ENCODE data around the gene GALNT16. TPM values are rescaled to one million over a fixed set of nuclear protein-coding genes. Genes with fewer than 3 reads are reported as not detected.

GALNT16 gene
- total RNA-seq, 1 donor from 2014 or later, result 3.1 TPM

DNA sequence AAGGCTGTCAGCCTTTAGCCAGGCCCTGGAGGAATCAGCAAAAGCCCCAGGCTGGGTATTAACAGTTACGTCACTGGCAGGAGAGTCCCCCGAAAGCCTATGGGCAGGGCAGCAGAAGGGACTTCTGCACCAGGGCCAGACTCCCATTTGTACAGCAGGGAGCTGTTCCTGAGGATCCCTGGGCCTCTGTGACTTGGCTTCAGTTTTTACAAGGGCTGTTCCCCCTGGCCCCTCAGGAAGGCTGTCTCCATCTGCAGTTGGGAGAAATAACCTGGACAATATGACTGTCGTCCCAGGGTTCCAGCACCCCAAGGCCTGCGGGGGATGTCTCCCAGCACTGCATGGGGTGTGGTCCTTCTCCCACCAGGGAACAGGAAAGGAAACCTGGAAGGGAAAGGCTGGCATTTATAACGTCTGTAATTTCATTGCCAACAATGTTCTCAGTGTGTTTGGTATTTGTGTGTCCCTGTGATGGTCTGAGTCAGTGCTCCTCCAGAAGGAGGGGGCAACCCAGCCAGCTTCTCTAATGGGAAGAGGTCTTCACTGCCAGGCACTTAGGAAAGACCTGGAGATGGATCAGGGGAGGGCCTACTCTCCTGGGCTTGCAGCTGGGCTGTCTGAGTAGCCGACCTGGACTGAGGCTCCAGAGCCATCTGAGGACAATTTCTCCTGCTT is 95.8 kb downstream of the GALNT16 start:
- no peak overlapping the region for H3K4me3 Mint-ChIP-seq (ENCODE audit: unreplicated experiment)
- peaks cover 6% of the 10 kb centered on the region for H3K27me3 Mint-ChIP-seq (ENCODE audit: unreplicated experiment)
- H3K36me3 Mint-ChIP-seq (ENCODE audit: unreplicated experiment), result peaks cover 4% of the 10 kb centered on the region
- DNase-seq (ENCODE audit: extremely low spot score, unreplicated experiment), result no peak
- H3K4me1 Mint-ChIP-seq (ENCODE audit: unreplicated experiment), result peaks cover 10% of the 10 kb centered on the region
- no peak overlapping the region for H3K27ac Mint-ChIP-seq (ENCODE audit: unreplicated experiment)
- H3K9me3 Mint-ChIP-seq (ENCODE audit: unreplicated experiment), result no peaks in the 10 kb centered on the region
- TF ChIP-seq, protein P1, sequence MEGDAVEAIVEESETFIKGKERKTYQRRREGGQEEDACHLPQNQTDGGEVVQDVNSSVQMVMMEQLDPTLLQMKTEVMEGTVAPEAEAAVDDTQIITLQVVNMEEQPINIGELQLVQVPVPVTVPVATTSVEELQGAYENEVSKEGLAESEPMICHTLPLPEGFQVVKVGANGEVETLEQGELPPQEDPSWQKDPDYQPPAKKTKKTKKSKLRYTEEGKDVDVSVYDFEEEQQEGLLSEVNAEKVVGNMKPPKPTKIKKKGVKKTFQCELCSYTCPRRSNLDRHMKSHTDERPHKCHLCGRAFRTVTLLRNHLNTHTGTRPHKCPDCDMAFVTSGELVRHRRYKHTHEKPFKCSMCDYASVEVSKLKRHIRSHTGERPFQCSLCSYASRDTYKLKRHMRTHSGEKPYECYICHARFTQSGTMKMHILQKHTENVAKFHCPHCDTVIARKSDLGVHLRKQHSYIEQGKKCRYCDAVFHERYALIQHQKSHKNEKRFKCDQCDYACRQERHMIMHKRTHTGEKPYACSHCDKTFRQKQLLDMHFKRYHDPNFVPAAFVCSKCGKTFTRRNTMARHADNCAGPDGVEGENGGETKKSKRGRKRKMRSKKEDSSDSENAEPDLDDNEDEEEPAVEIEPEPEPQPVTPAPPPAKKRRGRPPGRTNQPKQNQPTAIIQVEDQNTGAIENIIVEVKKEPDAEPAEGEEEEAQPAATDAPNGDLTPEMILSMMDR (IDR thresholded peaks at IDR 0.05), result no peak

DNA sequence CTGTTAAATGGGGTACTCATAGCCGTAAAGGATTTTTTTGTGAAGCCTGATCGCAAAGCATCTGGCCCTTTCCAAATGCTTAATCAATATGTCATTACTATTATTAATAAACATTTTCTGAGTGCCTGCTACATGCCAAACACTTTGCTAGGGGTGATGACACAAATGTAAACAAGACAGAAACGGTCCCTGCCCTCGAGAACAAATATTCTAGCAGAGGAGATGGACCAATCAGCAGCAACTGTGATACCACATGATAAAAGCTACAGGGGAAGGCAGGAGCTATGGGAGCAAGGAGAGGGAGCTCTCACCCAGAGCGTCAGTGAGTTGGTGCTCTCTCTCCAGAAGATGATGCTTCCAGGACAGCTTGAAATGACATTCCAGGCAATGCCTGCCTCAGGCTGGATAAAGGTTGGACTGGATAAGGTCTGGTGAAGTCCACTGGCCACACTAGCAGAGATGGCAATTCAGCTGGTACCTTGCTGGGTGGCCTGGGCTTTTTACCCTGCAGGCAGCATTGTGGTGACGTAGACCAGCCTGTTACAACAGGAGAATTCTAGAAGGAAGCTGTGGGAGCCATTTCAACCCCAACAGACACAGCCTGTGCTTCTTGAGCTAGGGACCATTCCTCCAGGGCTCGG is 97.1 kb downstream of the GALNT16 start:
- peaks cover 4% of the 10 kb centered on the region for H3K36me3 Mint-ChIP-seq (ENCODE audit: unreplicated experiment)
- H3K27ac Mint-ChIP-seq (ENCODE audit: unreplicated experiment), result no peak overlapping the region
- TF ChIP-seq, protein P1 (IDR thresholded peaks at IDR 0.05), result no peak
- H3K27me3 Mint-ChIP-seq (ENCODE audit: unreplicated experiment), result peaks cover 6% of the 10 kb centered on the region
- H3K4me3 Mint-ChIP-seq (ENCODE audit: unreplicated experiment), result no peak overlapping the region
- peaks cover 10% of the 10 kb centered on the region for H3K4me1 Mint-ChIP-seq (ENCODE audit: unreplicated experiment)
- no peak for DNase-seq (ENCODE audit: extremely low spot score, unreplicated experiment)
- H3K9me3 Mint-ChIP-seq (ENCODE audit: unreplicated experiment), result no peaks in the 10 kb centered on the region

DNA sequence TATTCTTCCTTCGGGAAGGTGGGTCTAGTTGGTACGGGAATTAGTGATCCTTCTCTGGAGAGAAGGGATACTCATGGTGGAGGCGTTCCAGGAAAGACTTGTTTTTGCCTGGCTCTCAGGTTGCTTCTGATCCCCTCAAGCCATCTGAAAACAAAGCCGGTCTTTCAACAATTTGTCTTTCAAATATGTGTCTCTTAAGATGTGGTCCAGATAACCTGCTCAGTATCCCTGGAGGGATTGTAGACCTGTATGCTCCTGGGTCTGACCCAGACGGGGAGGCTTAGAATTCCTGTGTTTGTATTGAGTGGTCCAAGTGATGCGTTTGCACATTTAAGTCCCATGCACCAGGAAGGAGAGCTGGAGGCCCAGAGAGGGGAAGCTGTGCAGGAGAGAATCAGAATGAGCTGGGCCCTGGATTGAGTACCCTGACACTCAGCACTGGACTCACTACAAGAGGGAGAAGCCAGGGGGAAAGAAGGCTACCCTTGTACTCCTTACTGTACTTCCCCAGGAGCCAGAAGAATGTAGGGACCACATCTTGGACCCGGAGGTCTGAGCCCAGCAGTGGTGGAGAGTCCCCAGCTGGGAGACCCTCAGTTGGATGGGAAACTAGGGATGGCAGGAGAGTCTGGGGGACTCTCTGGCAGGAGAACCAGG is 97.7 kb downstream of the GALNT16 start:
- TF ChIP-seq, protein P1 (IDR thresholded peaks at IDR 0.05), result no peak
- Mint-ChIP-seq H3K9me3 (ENCODE audit: unreplicated experiment) (no peaks in the 10 kb centered on the region), H3K27me3 (ENCODE audit: unreplicated experiment) (peaks cover 6% of the 10 kb centered on the region), H3K4me1 (ENCODE audit: unreplicated experiment) (peaks cover 10% of the 10 kb centered on the region), H3K4me3 (ENCODE audit: unreplicated experiment) (no peak overlapping the region), H3K27ac (ENCODE audit: unreplicated experiment) (no peak overlapping the region), H3K36me3 (ENCODE audit: unreplicated experiment) (peaks cover 4% of the 10 kb centered on the region)
- DNase-seq (ENCODE audit: extremely low spot score, unreplicated experiment), result no peak

DNA sequence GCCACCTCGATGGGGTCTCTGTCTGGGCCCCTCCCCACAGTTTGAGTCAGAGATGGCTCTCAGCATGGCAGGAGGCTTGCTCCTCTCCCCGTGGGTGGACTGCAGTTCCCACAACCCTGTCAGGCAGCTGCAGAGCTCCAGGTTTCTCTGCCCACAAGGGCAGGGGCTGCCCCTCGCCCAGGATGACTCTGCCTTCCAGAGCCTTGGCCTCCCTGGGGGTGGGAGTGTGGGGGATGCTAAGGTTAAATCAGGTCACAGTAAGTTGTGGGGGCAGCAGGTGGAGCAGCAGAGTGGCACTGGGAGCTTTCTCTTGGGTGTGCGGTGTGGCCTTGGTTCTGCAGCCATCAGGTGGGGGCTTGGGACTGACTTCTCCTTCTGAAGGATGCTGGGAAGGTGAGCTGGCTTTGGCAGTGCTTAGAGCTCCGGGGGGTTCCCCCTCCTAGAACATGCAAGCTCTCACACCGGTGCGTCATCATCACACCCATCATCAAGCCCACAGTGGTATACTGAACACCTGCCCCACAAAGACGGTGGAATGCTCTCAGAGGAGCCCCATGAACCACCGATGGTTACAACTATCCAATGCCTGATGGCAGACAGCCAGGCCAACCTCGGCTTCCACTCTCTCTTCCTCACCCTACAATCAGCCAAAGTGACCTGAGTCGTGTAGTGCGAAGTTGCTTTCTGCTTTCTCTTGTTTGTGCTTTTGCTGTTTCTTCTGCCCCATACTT is 98.4 kb downstream of the GALNT16 start:
- DNase-seq (ENCODE audit: extremely low spot score, unreplicated experiment), result no peak
- no peak overlapping the region for H3K4me3 Mint-ChIP-seq (ENCODE audit: unreplicated experiment)
- H3K9me3 Mint-ChIP-seq (ENCODE audit: unreplicated experiment), result no peaks in the 10 kb centered on the region
- TF ChIP-seq, protein P1 (IDR thresholded peaks at IDR 0.05), result no peak
- H3K27ac Mint-ChIP-seq (ENCODE audit: unreplicated experiment), result no peak overlapping the region
- peaks cover 6% of the 10 kb centered on the region for H3K27me3 Mint-ChIP-seq (ENCODE audit: unreplicated experiment)
- H3K4me1 Mint-ChIP-seq (ENCODE audit: unreplicated experiment), result peaks cover 10% of the 10 kb centered on the region
- H3K36me3 Mint-ChIP-seq (ENCODE audit: unreplicated experiment), result peaks cover 4% of the 10 kb centered on the region

Measured in osteocyte (in vitro differentiated cells).